Esophagus mucosa (tissue), 1 donor: Measurements from ENCODE around the gene MOV10L1. TPM values are rescaled to one million over a fixed set of nuclear protein-coding genes. Genes with fewer than 3 reads are reported as not detected.

Source experiments
- ATAC-seq: fragments of 200-7000 bp; cut with Tn5 transposase; one replicate; pipeline ENCODE4 v1.9.1; 2020
- total RNA-seq: library from RNA; stranded (reverse); gene quantifications from one replicate; pipeline ENCODE4 v1.2.4, GENCODE V29; 2023
- donor health status: DM: yes; HTN: yes; CAD: no.

Gene MOV10L1
- total RNA-seq, 1 donor from 2014 or later: 0.12 TPM

DNA sequence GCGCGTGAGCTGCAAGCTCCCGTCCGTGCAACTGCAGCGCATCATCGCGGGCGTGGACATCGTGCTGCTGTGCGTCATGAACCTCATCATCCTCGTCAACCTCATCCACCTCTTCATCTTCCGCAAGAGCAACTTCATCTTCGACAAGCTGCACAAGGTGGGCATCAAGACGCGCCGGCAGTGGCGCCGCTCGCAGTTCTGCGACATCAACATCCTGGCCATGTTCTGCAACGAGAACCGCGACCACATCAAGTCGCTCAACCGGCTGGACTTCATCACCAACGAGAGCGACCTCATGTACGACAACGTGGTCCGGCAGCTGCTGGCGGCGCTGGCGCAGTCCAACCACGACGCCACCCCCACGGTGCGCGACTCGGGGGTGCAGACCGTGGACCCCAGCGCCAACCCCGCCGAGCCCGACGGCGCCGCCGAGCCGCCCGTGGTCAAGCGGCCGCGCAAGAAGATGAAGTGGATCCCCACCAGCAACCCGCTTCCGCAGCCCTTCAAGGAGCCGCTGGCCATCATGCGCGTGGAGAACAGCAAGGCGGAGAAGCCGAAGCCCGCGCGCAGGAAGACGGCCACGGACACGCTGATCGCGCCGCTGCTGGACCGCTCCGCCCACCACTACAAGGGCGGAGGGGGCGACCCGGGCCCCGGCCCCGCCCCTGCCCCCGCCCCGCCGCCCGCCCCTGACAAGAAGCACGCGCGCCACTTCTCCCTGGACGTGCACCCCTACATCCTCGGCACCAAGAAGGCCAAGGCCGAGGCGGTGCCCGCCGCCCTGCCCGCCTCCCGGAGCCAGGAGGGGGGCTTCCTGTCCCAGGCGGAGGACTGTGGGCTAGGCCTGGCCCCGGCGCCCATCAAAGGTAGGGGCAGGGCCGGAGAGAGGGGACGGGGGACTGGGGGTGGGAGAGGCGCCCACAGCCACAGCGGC is 88.0 kb downstream of the MOV10L1 start:
- ATAC-seq: no peak

DNA sequence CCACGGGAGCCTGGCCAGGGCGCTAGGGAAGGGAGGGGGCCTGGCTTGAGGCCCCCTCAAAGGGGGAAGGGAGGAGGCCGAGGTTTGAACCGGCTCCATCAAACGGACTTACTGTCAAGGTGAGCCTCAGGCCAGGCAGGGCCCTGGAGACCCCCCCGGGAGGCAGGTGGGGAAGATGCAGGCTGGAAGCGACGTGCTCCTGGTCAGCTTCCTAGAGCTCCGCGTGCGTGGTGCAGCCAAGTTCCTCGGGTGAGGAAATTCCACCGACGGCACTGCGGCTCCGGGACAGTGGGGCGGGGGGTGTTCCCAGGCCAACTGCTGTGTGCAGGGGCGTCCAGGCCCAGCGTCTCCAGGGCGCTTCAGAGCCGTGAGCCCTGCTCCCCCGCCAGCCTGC is 88.7 kb downstream of the MOV10L1 start:
- ATAC-seq: no peak

DNA sequence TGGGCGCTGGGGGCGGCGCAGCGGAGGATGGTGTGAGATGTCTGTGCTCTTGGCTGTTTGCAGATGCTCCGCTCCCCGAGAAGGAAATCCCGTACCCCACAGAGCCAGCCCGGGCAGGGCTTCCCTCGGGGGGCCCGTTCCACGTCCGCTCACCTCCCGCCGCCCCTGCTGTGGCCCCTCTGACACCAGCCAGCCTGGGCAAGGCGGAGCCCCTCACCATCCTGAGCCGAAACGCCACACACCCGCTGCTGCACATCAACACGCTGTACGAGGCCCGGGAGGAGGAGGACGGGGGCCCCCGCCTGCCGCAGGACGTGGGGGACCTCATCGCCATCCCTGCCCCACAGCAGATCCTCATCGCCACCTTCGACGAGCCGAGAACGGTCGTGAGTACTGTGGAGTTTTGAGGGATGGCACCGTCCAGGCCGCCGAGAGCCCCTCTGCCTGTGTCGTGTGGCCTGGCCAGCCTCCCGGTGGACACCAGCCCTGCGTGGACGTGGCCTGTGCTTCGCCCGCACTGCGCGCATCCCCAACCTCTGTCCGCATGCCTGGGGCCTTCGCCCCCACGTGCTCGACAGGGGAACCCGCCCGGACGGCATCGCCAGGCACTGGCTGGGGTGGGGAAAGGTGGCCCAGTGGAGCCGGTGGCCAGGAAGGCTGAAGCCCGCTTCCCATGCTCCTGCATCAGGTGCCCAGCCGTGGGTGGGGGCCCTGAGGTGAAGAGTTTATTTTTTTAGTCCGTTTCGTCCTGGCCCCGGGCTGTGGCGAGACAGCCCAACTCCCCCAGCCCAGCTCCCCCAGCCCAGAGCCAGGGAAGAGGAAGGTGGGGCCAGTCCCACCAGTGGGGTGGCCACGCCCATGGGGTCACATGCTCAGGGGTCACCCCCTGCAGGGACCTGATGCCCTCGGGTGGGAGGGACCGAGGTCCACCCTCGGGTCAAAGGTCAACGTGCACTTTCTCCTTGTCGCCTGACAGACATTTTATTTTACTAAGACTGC is 89.4 kb downstream of the MOV10L1 start:
- no peak for ATAC-seq

DNA sequence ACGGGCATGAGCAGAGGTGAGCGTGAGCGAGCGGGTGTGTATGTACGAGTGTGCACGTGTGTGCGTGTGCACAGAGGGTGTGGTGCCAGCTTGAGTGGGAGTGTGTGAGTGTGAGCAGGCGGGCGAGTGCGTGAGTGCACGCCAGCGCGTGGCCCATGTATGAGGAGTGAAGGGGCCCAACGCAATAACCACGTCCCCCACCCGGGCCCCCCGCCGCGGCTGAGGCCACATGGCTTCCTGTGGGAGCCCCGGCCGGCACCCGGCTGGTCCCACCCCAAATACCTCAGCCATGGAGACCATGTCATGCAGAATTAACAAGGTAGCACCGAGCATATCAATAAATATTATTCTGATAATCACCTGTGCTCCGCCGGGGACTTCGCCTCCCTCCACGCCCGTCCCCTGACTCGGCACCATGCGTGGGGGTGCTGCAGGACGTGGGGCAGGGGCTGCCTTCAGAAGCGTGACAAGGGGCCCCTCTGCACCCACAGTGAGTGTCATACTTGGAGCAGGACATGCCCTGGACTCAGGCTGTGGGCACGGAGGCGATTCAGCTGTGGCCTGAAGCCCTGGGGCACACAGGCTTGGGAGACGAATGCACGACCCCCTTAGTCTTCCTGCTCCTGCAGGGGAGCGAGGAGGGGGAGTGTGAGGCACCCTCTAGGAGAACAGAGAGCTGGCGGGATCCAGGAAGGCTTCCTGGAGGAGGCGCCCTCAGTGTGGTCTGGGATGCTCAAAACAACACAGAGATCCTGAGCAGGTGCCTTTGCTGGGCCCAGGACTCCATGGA is 90.3 kb downstream of the MOV10L1 start:
- no peak for ATAC-seq

DNA sequence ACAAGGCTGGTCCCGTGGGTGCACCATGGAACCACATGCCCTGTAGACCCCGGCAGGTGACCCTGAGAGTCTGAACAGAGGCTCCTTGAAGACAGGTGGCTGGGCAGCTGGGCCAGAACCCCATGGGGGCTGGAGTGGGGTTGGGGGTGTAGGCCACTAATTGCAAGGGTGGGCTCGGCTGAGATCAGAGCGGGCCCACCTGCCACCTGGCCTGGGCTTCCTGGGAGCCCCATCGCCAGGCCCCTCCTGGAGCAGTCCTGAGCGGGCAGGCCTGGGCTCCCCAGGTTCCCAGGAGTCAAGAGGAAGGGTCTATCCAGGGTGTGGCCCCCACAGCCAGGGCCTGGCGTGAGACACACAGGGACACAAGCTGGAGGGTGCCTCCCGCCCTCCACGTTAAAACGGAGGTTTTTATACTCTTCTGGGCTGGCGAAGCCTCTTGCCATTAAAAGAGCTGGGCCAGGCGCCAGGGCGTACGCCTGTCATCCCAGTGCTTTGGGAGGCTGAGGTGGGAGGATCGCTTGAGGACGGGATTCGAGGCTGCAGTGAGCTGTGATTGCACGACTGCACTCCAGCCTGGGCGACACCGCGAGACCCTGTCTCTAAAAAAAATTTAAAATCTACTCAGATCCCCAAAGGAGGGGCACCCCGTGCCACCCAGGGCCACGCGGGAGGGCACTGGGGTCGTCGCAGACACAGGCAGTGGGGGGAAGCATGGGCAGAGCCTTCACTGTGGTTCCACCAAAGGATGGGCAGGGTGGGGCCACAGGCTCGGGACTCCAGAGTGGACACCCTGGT is 91.1 kb downstream of the MOV10L1 start:
- no peak for ATAC-seq

DNA sequence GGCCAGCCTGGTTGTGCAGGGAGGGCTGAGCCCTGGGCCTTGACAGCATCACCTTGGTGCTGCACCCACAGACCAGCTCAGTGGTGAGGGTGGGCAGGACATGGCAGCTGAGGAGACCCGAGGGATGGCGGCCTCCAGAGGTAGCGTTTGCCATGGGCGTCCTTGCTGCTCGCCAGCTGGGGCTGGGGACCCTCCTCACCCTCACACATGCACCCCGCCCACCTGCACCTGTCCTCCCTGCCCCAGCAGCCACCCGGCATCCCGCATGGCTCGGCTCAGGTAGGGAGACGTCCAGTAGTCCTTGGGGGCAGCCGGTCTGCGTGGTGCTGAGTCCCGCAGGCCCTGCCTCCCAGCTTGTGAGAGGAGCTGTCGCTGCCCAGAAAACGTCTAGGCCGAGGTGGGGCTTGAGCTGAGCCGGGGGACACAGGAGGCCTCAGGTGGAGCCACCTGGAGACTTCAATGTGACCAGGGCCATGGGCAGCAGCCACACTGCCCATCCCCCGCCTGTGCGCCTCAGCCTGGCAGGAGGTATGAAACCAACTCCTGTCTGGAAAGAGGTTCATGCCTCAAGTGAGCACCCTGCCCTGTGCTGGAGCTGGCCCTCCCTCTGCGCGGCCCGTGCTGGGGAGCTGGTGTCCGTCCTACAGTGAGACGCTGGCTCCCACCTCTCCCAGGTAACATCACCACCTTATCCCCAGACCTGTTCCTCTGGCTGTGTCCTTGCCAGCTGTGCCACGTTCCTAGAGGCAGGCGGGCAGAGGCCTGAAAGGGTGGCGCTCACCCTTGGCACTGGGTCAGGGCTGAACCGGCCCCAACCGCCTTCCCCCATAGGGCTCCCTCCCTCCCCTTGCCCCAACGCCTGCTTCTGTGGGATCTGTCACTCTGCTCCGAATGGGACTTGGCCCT is 92.6 kb downstream of the MOV10L1 start:
- peak; percentile 50 for ATAC-seq

DNA sequence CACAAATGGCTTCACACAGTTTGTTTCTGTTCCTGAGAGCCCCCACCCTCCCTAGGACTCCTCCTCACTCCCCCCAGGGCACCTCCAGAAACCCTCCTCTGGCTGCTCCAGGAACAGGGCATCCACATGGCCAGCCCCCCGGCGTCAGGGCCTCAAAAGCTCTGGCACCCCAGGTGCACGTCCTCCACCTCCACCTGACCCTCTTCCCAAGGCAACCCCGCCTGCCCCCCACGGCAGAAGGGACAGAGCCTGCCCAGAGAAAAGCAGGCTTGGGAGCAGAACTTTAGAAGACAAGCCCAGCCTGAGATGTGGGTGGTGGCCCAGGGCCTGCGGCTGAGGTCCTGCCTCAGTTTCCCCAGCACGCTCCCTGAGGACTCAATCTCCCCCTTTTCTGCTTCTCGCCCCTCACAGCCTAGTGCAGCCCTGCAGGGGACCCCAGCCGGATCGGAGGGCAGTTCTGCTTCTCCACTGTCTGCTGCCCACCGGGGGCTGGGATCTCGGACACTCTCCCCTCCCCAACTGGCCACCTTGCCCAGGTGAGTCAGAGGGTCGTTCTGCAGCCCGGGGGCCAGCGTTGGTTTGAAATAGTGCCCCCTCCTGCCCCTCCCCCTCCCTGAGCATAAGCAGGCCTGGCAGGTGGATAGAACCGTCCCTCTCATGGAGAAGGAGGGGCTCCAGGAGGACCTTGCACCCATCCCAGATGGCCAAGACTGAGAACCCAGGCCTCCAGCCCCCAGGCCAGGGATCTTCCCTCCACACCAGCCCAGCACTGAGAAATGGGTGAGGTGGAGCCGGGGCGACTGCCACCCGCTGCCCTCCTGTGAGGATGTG is 93.5 kb downstream of the MOV10L1 start:
- no peak for ATAC-seq

DNA sequence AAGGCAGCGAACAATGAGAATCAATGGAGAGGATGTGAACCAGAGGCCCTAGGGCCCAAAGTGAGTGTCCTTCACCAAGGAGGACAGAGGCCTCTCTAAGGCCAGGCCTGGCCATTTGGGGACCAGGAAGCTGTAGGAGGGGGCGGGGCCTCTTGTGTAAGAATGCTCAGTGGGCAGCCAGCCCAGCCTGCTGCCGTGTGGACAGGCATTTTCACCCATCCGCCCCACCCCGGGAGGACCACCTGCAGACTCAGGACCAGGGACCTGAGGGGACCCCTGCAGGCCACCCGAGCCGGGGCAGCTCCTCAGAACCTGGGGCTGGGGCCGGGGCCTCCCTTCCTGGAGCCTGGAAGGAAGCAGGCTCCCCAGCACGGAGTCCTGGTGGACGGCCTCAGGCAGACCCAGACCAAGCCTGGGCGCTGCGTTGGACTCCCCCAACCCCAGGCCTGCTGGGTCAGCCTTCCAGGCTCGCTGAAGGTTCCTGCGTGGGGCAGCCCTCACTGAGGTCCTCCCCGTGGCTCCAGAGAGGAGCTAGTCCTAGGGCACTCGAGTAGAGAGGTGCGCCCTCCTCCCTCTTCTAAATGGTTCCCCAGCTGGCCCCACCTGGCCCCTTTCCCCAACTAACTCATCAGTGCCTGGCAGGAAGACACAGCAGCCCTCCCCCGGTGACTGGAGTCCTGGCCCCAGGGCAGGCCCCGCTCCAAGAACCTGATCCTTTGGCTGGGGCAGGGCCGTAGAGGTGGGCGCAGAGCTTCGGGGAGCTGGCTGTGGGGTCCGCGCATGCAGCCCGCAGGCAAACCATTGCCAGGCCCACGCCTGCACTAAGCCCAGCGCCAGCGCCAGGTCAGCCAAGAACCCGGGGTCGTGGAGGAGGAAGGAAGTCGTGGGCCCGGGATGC is 94.4 kb downstream of the MOV10L1 start:
- ATAC-seq: no peak

DNA sequence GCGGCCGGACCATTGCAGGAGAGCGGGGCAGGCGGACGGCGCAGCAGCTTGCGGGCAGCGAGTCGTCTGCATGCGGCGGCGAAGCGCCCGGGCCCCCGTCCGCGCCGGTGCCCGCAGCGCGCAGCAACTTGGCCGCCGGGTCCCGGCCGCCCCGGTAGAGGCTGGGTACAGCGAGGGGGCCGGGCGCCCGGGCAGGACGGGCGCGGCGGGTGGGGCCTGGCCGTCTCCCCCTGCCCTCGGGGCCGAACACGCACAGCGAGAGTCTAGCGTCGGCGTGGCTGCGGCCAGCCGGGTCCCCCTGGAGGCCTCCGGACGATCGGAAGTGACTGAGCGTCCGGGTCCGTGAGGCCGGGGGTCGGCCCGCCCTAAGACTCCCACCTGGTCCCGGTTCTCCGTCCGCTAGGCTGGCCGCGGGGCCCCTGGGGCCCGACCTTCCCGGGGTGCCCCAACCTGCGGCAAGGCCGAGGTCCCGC is 95.1 kb downstream of the MOV10L1 start:
- ATAC-seq: no peak

DNA sequence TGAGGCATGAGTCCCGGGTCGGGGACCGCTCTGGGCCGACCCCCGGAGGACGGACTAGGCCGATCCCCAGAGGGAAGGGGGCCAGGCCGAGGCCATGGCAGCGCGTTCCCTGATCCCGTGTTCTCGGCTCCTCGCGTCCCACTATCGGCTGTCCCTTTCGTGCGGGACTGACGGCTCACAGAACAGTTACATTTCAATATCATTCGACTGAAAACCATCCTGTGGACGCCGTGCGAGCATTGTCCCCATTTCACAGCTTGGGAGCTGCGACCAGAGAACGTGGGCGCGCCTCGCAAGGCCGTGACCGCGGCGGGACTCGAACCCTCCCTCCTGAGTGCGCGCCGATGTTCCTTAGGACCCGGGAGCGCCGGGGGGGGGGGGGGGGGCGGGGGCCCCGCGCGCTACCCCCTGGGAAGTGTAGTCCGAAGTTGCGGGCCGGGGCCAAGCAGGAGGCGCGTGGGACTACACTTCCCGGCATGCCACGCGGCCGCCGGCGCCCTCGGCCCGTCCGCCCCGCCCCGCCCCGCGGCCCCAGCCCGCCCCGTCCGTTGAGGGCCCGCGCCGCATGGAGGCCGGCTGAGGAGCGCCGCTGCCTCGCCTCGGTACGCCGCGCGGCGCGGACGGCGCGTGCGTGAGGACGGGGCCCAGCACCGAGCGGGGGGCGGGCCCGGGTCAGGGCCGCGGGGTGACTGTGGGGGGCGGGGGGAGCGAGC is 95.7 kb downstream of the MOV10L1 start, which contains the start of gene TRABD:
TRABD (plus strand) TSS at position 539 of the 713 bp plus-strand sequence. CDS start 7,148 bp downstream, outside the sequence.
- peak; percentile 74 for ATAC-seq

DNA sequence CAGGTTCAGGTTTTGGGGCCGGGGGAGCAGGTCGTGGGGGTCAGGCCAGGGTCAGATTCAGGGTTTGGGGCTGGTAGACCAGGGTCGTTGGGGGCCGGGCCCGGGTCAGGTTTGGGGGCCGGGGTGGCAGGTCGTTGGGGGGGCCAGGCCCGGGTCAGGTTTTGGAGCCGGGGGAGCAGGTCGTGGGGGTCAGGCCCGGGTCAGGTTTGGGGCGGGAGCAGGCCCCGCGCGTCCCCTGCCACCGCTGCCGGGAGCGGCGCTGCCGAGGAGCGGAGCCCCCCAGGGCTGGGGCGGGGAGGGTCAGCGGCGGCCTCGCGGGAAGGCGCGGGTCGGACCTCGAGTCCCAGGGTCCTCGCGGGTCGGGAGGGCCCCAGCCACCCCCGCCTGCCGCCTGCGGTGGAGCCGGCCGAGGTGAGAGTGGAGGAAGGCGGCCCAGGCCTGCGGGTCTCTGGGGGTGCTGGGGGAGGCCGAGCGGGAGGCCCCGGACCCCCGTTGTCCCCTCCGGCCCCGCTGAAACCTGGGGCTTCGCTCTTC is 96.4 kb downstream of the MOV10L1 start:
- ATAC-seq: no peak

DNA sequence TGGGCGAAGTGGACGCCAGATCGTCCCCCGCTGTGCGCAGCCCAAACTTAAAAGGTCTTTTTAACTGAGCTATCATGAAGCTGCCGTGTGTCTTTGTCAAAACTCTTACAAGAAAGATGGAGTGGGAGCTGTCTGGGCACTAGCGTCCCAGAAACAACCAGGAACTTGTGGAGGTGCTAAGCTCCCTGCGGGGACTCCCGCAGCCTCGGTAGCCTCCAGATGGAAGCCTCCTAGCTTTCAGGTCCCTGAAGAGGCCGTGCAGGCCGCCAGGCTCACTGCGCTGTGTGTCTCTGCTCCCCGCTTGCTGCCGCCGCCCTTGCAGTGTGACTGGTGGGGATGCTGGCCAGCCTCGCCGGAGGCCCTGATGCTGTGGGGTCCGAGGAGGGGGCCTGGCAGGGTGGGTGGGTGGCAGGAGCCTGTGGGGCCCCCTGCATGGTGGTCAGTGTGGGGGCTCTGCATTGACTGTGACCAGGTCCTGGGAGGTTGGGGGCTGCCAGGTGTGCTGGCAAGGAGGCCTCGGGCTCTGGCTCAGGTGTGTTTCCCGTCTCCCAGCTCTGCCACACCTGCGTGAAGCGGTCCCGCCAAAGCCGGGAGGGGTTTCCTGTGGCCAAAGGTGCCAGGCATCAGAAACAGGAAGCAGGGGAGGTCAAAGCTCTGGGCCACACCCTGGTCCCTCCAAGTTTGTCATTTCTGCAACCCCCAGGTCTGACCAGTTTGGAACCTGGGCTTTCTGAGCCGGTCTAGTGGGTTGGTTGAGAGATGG is 97.1 kb downstream of the MOV10L1 start:
- peak; percentile 1 for ATAC-seq

DNA sequence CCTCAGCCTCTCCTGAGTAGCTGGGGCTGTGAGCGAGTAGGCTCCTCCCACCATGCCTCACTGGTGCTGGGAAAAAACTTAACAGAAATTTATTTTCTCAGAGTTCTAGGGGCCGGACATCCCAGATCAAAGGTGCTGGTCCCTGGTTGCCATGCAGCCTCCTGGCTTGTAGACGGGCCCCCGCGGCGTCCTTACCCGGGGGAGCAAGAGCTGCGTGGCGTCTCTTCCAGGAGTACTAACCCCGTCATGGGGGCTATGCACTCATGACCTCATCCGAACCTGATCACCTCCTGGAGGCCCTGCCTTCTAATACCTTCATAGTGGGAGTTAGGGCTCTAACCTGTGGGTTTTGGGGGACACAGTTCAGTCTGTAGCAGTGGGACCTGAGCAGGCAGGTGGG is 98.5 kb downstream of the MOV10L1 start:
- no peak for ATAC-seq

DNA sequence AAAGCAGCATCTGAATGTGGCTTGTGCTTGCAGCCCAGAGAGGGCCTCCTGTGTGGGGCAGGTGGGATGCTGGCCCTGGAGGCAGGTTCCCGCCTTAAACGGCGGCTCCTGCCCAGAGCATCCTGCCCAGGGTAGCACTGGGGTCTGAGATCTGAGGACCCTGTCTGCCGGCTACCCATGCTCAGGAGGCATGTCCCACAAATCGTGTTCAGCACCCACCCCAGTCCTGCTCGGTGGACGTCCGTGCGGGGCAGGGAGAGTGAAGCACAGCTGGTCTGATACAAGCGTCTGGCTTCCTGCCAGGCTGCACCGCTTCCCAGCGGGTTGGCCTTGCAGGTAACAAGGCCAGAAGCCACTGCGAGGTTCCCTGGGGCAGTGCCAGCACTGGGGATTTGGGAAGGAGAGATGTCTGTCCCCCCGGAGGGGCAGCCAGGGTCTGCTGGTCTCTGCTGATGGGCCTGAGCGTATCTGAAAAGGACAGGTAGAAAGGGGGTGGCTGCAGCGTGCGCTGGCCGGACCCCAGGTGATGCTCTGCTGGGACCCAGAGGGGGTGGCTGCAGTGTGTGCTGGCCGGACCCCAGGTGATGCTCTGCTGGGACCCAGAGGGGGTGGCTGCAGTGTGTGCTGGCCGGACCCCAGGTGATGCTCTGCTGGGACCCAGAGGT is 99.5 kb downstream of the MOV10L1 start:
- no peak for ATAC-seq

DNA sequence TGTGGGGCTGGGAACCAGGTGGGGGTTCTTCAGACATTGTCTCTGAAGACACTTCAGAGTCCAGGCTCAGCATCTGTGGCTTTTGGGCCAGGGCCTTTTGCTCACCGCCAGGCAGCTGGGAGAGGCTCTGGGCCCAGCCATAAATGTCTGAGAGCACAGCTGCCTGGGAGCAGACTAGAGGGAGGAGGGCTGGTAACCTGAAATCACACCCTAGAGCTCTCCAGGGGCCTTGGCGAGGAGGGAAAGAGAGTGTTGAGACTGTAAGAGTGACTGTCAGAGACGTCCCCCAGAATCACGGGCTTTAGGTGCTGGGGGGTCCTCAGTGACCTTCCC is 100.0 kb downstream of the MOV10L1 start:
- peak; percentile 1 for ATAC-seq
